GM21390 (cell line): ENCODE measurements around the gene CORIN.
"Not testable (repeated sequence)": the region's sequence is repeated elsewhere in the genome, so short reads cannot be mapped to it uniquely, and the experiment has no call there.

Experiments used
- ATAC-seq: cut with Tn5 transposase; IDR thresholded peaks from one replicate; pipeline ENCODE4 v1.9.1; 2021; ENCODE audit not compliant: unreplicated experiment

The CORIN gene

GRCh38 chr4:47695260-47695659, 142.6 kb downstream of the CORIN start:
- no peak for ATAC-seq

- ATAC-seq = no peak
Observed at GRCh38 chr4:47694322-47694721, 143.5 kb downstream of the CORIN start.

DNA sequence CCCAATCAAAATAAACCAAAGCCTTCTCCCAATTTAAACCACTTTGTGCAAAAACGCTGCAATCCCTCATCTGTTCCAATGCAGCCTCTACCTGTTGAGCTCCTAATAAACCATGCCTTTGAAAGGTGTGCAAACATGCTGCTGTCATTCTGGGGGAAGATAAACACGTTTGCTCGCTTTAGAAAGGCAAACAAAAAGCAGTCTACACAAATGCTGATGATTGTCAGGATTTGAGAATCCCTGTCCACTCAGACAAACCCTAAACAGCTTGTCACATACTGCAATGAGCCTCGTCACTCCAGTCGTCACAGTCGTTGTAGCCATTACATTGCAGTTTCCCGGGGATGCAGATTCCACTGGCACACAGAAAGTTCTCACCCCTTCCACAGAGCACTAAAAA, 145.2 kb downstream of the CORIN start:
- ATAC-seq = no peak

GRCh38 chr4:47691757-47692383, 146.0 kb downstream of the CORIN start:
- not testable (repeated sequence) for ATAC-seq

GRCh38 chr4:47690611-47691010, 147.3 kb downstream of the CORIN start:
- ATAC-seq = no peak

- peak; percentile 74 for ATAC-seq
Observed at GRCh38 chr4:47686294-47686872, 151.5 kb downstream of the CORIN start.

DNA sequence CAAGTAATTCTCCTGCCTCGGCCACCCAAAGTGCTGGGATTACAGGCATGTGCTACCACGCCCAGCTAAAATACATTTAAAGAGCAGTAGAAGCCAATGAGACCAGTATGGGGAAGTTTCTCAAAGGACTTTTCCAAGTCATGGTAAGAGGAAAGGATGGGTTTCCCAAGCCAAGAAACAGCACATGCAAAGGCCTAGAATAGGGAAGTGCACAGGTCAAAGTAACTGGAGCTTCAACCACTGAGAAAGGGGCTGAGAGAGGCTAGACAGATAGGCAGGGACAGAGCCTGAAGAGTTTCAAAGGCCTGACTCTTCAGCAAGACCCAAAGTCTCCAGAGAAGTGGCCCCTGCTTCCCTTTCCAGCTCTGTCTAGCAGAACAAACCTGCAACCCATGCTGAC, 162.1 kb downstream of the CORIN start:
- ATAC-seq = no peak

- no peak for ATAC-seq
Observed at GRCh38 chr4:47674144-47674543, 163.7 kb downstream of the CORIN start.

DNA sequence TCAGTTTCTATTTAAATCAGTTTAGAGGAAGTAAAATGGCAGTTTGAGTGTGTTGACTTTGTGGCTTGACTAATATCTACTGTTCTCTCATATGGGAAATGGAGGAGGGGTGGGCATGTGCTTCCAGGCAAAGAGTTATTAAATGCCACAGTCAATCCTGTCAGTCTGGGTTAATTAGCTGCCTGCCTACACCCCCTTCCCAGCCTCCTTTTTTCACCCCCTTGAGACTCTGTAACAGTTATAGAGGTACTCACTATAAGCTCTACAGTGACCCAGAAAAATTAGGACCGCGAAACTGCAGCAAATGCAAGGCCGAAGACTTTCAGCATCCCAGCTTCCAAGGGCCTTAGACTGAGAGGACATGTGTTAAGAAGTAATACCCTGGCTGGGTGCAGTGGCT, 165.2 kb downstream of the CORIN start:
- ATAC-seq = no peak

- no peak for ATAC-seq
Observed at GRCh38 chr4:47669946-47670345, 167.9 kb downstream of the CORIN start.

DNA sequence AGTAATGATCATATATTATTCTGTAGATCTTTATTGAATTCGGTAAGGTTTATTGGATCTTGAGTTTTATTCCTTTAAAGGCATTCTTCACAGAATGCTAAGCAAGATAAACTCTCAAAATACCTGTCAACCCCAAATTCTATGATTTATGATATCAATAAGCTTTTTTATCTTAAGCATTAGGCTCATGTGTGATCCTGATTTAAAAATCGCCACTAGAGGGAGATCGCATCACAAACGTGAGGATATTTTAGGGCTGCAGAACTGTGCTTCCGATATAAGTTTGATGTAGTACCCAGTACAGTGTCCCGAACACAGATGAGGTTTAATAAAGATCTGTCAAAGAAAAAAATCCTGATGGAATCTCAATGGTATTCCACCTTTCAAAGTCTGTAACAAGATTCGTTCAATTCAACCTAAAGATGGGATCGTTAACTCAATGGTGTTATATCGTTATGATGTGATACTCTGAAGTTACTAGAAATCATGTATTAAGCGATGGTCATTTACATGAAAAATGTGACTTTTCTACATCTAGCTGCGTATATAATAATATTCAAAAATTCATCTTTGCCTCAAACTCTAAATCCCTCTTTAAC, 169.0 kb downstream of the CORIN start:
- peak; percentile 84 for ATAC-seq

DNA sequence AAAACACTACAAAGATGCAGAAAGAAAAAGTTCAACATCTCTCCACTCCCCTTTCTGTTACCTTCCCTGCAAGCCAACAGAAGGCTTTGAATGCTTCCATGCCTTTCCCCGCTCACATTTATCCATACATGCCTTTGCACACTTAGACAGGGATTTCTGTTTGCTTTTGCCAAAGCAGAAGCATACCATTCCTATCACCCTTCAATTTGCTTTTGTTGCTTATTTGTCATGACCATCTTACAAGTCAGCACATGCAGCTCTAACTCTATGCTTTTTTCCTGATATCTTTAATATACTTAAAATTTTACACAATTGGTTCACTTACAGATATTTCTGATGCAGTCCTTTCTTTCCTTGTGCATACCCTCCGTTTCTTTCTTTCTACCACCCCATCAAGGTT, 169.6 kb downstream of the CORIN start:
- no peak for ATAC-seq

DNA sequence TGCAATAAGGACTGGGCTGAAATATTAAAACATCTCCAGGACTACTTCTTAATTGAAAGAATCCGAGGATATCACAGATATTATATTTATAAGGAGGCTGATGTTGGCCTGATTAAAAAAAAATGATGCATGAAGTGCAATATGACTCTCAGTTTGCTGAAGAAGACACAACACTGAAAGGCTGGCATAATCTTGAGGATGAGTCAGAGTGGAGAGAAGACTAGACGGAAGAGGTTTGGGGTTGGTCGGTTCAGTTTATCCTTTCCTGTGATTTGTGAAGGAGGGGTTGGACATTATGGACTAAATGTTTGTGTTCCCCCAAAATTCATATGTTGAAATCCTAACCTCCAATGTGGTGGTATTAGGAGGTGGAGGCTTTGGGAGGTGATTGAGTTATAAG, 170.3 kb downstream of the CORIN start:
- no peak for ATAC-seq

- no peak for ATAC-seq
Observed at GRCh38 chr4:47664051-47664826, 173.6 kb downstream of the CORIN start.

DNA sequence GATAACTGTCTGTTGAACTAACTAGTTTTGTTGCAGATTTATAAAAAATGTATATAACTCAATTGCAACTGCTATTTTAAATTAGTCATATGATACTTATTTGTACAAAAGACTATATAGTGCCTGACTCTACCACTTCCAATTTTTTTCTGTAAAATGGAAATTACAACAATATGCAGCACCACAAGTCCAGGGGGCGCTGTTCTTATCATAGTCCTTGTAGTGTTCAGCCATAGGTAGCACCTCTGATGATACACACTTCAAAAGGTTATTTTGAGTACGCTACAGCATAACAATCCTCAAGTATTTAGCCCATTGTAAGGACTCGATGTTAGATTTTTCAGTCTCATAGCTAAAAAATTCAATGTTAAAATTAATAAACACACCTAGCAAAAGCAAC, 174.9 kb downstream of the CORIN start:
- no peak for ATAC-seq

DNA sequence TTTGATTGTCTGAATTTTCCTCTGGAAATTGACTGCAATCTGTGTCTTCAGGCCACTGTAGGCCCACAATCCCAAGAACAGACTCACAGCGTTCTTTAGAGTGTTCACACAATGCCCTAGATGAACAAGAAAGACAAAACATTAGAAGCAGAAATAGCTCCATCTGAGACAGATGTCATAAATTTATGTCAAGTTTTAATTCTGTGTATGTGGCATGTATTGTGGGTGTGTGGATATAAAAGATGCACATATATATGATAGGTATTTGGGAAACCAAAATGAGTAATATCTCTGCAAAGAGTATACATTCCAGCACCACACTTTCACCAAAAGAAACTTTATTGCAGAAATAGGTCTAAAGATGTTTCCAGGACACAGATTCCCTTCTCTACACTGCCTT, 176.1 kb downstream of the CORIN start:
- no peak for ATAC-seq

DNA sequence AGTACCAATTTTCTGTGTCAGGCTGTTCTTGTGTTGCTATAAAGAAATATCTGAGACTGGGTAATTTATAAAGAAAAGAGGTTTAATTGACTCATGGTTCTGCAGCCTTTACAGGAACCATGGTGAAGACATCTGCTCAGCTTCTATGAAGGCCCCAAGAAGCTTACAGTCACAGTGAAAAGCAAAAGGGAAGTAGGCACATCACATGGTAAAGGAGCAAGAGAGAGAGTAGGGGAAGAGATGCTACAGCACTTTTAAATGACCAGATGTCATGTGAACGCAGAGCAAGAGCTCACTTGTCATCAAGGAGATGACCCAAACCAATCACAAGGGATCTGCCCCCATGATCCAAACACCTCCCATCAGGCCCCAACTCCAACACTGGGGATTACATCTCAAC, 178.5 kb downstream of the CORIN start:
- no peak for ATAC-seq

DNA sequence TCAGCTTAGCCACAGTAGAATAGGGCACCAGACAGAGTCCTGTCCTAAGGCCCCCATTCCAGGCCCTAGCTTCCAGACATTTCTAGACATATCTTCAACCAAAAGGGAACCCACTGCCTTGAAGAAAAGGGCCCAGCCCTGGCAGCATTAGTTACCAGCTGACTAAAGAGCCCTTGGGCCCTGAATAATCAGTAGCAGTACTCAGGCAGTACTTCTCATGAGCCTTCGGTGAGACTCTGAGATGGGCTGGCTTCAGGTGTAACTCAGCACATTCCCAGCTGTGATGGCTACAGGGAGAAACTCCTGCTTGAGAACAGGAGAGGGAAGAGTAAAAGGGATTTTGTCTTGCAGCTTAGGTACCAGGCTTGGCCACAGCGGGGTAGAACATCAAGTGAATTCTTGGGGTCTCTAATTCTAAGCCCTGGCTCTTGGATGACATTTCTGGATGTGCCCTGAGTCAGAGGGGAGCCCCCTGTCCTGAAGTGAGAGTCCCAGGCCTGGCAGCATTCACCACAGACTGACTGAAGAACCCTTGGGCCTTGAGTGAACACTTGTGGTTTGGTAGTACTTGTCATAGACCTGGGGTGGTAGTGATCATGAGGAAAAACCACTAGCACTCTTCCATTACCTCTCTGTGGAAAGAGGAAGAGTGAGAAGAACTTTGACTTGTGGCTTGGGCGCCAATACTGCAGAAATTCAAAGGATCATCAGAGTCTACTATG, 182.7 kb downstream of the CORIN start:
- no peak for ATAC-seq

DNA sequence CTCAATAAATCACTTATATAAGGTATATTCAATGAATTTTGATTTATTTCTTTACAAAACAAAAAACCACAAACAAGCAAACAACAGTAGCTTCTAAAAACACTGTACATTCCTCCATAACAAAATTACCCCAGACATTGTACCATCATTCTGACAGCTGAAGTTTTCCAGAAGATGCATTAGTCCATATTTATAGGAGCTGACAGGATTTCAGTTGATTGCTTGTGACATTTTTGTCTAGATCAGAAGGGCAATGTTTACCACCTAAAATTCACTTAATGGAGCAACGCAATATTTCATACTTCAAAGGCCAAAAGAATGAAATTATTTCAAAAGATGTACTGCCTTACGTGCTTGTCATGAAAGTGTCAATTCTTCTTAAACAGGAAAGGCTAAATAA, 185.8 kb downstream of the CORIN start:
- ATAC-seq = no peak

DNA sequence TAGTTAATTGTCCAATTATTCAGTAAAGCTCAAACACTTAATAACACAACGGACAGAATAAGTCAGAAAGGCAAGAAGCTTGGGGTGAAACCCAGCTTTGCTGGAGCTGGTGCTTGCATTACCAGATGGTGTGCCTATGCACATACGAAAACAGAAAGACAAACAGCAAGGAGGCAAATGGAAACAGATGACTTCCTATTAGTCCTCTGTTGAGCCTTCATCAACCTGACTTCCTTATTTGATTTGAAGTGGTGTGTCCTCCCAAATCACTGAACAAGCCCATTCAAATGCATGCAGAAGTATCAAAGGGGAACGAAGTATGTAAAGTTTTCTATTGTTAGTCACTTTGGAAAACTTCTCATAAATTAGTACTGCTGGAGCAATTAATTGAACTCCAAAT, 186.6 kb downstream of the CORIN start:
- ATAC-seq = no peak

DNA sequence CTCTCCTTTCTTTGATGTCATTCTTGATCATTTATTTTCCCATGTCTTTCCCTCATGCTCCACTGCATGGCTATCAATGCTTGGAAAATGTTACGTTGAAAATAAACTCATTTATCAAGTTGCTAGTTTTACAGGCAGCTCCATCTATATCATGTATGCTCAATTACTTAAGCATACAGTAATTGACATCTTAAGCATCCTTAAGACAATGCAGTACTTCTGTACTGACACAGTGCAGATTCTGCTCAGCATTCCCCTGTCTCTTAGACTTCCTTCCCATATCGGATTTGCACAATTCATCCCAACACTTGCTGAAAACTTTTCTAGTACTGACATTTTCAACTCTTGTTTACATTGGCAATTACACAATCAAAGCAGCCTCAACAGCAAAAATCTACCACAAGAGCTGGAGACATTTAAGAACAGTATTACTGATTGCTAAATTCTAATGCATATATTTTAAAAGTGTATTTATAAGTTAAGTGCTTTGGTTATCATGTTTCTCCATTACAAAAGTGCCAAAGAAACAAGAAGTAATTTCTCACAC, 187.2 kb downstream of the CORIN start:
- no peak for ATAC-seq
